Fibroblast of lung (primary cell): ENCODE measurements around the gene MAP3K3.
A peak's percentile ranks its signal among the peaks of the same experiment; 100 is the strongest.

Experiments
- EZH2 ChIP-seq: IDR thresholded peaks from 2 replicates; pipeline ENCODE4 v1.5.1; 2012; ENCODE audit warnings: low read length, control low read depth, mild to moderate bottlenecking; ENCODE audit errors: missing control alignments
- TF ChIP-seq, protein P1 (sequence below), 2 donors: IDR thresholded peaks in 1 of 2; conservative IDR thresholded peaks in 1 of 2; 1 replicate in 1 of 2; 2 replicates in 1 of 2; pipeline ENCODE4 v1.5.1; 2011 to 2012; ENCODE audit warnings: low read length in 2 of 2, control low read depth in 1 of 2, inconsistent platforms in 1 of 2, low read depth in 1 of 2, mild to moderate bottlenecking in 1 of 2

GRCh38 chr17:63621684-63622573 lies at the start of gene MAP3K3:
- TF ChIP-seq, protein P1, sequence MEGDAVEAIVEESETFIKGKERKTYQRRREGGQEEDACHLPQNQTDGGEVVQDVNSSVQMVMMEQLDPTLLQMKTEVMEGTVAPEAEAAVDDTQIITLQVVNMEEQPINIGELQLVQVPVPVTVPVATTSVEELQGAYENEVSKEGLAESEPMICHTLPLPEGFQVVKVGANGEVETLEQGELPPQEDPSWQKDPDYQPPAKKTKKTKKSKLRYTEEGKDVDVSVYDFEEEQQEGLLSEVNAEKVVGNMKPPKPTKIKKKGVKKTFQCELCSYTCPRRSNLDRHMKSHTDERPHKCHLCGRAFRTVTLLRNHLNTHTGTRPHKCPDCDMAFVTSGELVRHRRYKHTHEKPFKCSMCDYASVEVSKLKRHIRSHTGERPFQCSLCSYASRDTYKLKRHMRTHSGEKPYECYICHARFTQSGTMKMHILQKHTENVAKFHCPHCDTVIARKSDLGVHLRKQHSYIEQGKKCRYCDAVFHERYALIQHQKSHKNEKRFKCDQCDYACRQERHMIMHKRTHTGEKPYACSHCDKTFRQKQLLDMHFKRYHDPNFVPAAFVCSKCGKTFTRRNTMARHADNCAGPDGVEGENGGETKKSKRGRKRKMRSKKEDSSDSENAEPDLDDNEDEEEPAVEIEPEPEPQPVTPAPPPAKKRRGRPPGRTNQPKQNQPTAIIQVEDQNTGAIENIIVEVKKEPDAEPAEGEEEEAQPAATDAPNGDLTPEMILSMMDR (conservative IDR thresholded peaks at IDR 0.05 in 1 of 2, IDR thresholded peaks at IDR 0.05 in 1 of 2; ENCODE audit: low read depth in 1 of 2, low read length in 2 of 2): peak; percentile 17 to 20
- no peak for TF ChIP-seq EZH2
